GM21526 (cell line): ENCODE measurements around the gene LDHD.
"Not testable (repeated sequence)": the region's sequence is repeated elsewhere in the genome, so short reads cannot be mapped to it uniquely, and the experiment has no call there.

Experiments
- ATAC-seq: cut with Tn5 transposase; IDR thresholded peaks from one replicate; pipeline ENCODE4 v1.9.1; 2021; ENCODE audit warnings: moderate library complexity; ENCODE audit not compliant: unreplicated experiment, low FRiP score

Gene LDHD

DNA sequence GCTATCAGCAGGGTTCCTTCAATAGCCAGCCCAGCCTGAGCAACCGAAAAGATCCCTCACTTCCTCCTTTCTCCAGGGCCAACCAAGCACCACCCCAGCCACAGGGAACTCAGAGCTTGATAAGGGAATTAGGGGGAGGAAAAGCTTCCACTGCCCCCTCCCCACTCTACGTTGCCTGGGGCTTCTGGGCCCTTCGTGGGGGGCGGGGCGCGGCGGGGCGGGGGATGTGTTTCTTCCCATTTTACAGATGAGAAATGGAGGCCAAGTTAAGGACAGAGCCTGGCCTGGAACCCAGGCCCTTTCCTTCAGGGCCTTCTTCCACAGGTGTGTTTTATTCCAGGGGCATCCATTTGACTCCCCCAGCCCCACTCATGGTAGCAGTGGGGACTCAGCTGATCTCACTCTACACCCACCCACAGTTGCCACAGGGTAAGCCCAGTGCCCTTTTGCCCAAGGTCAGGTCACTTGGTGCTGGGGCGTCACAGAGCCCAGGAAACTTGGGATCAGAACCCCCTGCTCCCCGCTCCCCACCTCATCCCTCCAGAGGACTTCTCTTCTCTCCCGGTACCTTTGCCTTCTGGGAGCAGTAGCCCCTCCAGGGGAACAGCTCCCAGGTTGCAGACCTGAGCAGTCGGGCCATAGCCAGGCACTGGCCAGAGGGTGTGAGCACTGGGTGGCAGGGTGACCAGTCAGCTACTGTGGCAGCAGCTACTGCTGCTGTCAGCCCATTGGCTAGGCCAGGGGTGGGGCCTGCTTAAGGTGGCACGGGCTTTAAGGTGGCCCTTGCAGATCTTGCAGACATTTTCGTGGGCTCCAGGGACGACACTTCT, at the start of gene LDHD:
TSS of gene LDHD (minus strand) at position 700 of the 830 bp plus-strand sequence. CDS start at position 640, 60 bp downstream.
- no peak for ATAC-seq

DNA sequence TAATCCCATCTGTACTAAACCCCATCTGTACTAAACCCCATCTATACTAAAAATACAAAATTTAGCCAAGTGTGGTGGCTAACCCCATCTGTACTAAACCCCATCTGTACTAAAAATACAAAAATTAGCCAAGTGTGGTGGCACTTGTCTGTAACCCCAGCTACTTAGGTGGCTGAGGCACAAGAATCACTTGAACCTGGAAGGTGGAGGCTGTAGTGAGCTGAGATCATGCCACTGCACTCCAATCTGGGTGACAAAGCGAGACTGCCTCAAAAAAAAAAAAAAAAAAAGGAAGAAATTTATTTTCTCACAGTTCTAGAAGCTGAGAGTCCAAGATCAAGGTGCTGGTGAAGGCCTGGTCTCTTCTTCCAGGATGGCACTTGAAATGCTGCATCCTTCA, 43.8 kb upstream of the LDHD start:
- no peak for ATAC-seq

- no peak for ATAC-seq
Observed at GRCh38 chr16:75152635-75153034, 36.1 kb upstream of the LDHD start.

DNA sequence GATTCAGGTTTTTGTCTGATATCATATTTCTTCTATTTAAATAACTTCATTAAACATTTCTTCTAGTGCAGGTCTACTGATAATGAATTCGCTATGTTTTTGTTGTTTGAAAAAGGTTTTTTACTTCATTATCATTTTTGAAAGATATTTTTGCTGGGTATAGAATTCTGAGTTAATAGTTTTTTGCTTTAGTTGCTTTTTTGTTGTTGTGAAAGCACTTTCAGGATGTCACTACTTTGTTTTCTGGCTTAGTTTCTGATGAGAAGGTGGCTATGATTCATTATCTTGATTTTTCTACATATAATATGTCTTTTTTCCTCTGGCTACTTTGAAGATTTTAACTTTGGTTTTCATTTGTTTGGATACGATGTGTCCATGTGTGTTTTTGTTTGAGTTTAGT, 35.2 kb upstream of the LDHD start:
- no peak for ATAC-seq

- ATAC-seq: peak; percentile 87
Observed at GRCh38 chr16:75148311-75149195, 32.0 kb upstream of the LDHD start, which contains the start of gene ZFP1. Gene ZFP1 (plus strand): TSS chr16:75148524. CDS start chr16:75152952, 4,428 bp downstream.

- no peak for ATAC-seq
Observed at GRCh38 chr16:75147968-75148310, 31.4 kb upstream of the LDHD start.

GRCh38 chr16:75143941-75144340, 27.4 kb upstream of the LDHD start:
- no peak for ATAC-seq

- ATAC-seq: no peak
Observed at GRCh38 chr16:75139498-75139897, 22.9 kb upstream of the LDHD start.

DNA sequence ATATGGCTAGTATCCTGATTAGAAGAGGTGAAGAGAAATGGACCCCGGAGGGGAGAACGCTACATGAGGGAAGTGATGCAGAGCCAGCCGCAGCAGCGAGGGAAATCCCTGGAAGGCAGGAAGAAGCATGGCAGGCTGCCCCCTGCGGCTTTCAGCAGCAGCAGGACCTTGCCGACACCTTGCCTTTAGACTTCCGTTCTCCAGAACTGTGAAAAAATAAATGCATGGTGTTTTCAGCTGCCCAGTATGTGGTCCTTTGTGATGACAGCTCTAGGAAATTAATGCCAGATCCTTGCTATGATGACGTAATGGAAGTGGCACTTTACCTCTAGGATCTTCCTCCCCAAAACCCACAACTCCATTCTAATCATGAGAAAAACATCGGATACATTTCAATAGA, 22.1 kb upstream of the LDHD start:
- ATAC-seq: no peak

DNA sequence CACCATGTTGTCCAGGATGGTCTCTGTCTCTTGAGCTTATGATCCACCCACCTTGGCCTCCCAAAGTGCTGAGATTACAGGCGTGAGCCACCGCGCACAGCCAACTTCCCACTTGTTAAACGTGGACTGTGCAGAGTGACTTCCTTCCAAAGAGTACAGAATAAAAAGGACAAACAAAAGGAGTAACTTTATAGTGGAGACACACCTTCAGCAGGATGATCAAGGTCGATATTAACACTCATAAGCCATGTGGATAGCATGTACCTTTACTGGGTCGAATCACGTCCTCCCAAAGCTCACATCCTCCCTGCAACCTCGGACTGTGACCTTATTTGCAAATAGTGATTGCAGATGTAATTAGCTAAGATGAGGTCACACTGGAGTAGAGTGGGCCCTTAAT, 21.7 kb upstream of the LDHD start:
- ATAC-seq: no peak

DNA sequence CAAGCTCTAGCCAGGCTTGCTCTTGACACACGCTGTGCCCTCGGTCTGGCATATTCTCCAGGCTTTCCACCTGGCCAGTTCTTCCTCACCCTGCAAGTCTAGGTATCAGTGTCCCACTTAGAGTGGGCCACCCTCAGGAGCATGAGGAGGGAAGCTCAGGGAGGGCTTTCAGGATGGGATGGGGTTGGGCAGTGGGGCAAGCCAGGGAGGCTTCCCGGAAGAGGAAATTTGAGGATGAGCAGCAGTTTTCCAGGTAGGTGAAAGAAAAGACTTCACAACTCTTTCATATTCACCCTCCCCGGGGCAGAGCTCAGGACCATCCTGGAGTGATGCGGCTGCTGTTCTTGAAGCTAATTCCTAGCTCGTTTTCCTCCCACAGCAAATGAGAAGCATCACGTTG, 14.5 kb upstream of the LDHD start:
- ATAC-seq: no peak

DNA sequence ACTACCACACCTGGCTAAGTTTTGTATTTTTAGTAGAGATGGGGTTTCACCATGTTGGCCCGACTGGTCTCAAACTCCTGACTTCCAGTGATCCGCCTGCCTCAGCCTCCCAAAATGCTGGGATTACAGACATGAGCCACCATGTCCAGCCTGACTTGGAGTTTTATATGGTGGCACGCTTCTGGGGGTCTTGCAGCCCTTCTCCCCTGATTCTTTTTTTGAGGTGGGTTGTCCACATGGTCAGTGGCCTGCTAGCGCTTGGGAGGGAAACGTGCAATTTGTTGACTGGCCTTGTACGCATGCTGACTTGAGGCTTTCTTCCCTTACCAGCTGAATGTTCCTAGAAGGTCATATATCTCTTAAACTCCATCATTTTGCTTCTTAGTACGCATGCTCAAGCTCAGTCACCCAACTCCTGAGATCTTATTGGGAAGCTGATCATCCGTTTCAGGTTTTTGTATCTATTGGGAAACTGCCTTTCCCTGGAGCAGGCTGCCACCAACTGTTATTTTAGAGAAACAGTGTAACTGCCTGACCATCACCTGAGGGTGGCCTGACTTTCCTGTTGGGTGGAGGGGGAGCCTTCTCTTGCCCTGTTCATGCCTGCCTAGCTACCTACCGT, 13.7 kb upstream of the LDHD start:
- no peak for ATAC-seq

- ATAC-seq: not testable (repeated sequence)
Observed at GRCh38 chr16:75129421-75130149, 13.0 kb upstream of the LDHD start.

DNA sequence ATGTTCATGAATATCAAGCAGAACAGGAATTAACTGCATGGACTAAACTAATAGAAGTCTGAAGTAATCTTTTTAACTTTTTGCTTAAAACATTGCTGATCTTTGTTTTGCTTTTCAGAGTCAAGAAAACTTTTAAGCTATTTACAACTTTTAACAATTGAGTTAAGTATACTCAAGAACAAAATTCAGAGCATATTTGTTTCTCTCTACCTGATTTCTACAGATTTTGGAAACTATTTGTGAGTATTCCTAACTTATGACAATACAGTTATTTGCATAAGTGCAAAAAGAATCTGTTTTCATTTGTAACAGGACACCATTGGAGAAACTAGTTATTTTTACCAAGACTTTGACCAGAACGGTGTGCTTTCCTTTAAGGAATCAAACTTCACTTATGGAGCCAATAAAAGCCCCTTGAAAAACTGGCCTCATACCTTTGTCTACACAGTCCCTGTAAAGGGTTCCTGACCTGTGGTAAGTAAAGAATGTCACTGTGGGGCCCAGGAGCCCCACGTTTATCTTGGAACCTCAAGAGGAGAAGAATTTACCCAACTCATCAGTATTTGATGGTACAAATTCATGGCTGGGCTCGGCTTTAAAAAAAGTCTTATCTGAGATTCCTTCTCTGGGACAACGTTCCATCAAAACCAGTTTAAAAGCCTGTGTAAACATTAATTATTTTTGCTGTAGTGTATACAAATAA, 11.3 kb upstream of the LDHD start:
- no peak for ATAC-seq

- ATAC-seq: no peak
Observed at GRCh38 chr16:75122609-75123008, 6.0 kb upstream of the LDHD start.

- no peak for ATAC-seq
Observed at GRCh38 chr16:75121949-75122568, 5.5 kb upstream of the LDHD start.

DNA sequence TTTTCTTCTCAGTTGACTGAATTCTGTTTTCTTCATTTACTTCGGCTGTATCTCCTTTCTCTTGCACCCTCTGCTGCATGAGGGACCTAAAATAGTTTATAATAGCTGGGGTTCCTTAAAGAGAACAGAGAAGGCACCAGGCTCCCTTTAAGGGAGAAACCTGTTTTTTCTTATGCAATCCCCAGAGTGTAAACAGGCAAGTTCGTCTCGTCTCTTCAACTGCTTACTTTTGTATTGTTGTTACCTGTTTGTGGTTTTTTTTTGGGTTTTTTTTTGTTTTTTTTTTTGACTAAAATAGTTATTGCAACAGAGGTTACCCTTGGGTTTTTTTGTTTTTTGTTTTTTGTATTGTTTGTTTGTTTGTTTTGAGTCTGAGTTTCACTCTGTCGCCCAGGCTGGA, 3.7 kb upstream of the LDHD start:
- no peak for ATAC-seq

- no peak for ATAC-seq
Observed at GRCh38 chr16:75118943-75119539, 2.5 kb upstream of the LDHD start.

- ATAC-seq: no peak
Observed at GRCh38 chr16:75116911-75117245, 298 bp upstream of the LDHD start.
